Thymus (tissue), 14 donors: ENCODE data around the gene ASB15. TPM values are rescaled to one million over a fixed set of nuclear protein-coding genes. Genes with fewer than 3 reads are reported as not detected.
A peak's percentile ranks its signal among the peaks of the same experiment; 100 is the strongest.
"Not testable (repeated sequence)": the region's sequence is repeated elsewhere in the genome, so short reads cannot be mapped to it uniquely, and the experiment has no call there.

Experiments
- DNase-seq, 9 donors: peaks; one replicate each; pipeline ENCODE4 v3.0.0-alpha.2; 2013; ENCODE audit warnings: low spot score in 9 of 9, low read depth in 6 of 9, missing footprints in 1 of 9
- H3K27ac ChIP-seq, 2 donors: one replicate each; pipeline ENCODE4 v1.5.1; 2013; ENCODE audit warnings: control low read depth in 1 of 2, low read depth in 1 of 2, low read length in 1 of 2, mild to moderate bottlenecking in 1 of 2, moderate library complexity in 1 of 2
- H3K27me3 ChIP-seq, 2 donors: one replicate each; pipeline ENCODE4 v1.5.1; 2013; ENCODE audit warnings: low read length in 1 of 2; ENCODE audit not compliant: control insufficient read depth in 2 of 2, insufficient read depth in 1 of 2
- H3K36me3 ChIP-seq, 2 donors: one replicate each; pipeline ENCODE4 v1.5.1; 2013; ENCODE audit warnings: low read length in 1 of 2, mild to moderate bottlenecking in 1 of 2, moderate library complexity in 1 of 2; ENCODE audit not compliant: control insufficient read depth in 2 of 2, insufficient read depth in 2 of 2
- H3K4me1 ChIP-seq, 2 donors: one replicate each; pipeline ENCODE4 v1.5.1; 2013; ENCODE audit warnings: low read length in 2 of 2; ENCODE audit not compliant: control insufficient read depth in 2 of 2, insufficient read depth in 2 of 2
- H3K4me3 ChIP-seq, 2 donors: one replicate each; pipeline ENCODE4 v1.5.1; 2013; ENCODE audit warnings: low read length in 2 of 2, control low read depth in 1 of 2, mild to moderate bottlenecking in 1 of 2
- H3K9me3 ChIP-seq, 2 donors: one replicate each; pipeline ENCODE4 v1.5.1; 2013; ENCODE audit warnings: low read length in 1 of 2, mild to moderate bottlenecking in 1 of 2; ENCODE audit not compliant: control insufficient read depth in 2 of 2, insufficient read depth in 1 of 2
- WGBS: extraction: QIAGEN DNeasy Blood & Tissue Kit; methylation state at CpG from one replicate; pipeline ENCODE4 v1.1.7; 2013; 5-methylcytosine and 5-hydroxymethylcytosine counted together
- long read RNA-seq, 10 donors: transcript quantifications; one replicate each; lab custom pipeline, GENCODE V29; 2026
- polyA plus RNA-seq: library from polyadenylated mRNA; stranded (reverse); fragments of 200-250 nt; gene quantifications from one replicate; pipeline ENCODE4 v1.2.3, GENCODE V29; 2013
- total RNA-seq: library from RNA; stranded (reverse); fragments of 120-200 nt; gene quantifications from one replicate; pipeline ENCODE4 v1.2.4, GENCODE V29; 2013
- donor health status: healthy.

Gene ASB15
- not detected for total RNA-seq
- 0.05 TPM for polyA plus RNA-seq
- long read RNA-seq, donor 1 = 0 reads
- long read RNA-seq, donor 2 = 0 reads
- long read RNA-seq, donor 3 = 0 reads
- long read RNA-seq, donor 4 = 0 reads
- long read RNA-seq, donor 5 = 0 reads
- long read RNA-seq, donor 6 = 0 reads
- long read RNA-seq, donor 7 = 0 reads
- long read RNA-seq, donor 8 = 0 reads
- long read RNA-seq, donor 9 = 0 reads
- long read RNA-seq, donor 10 = 0 reads

DNA sequence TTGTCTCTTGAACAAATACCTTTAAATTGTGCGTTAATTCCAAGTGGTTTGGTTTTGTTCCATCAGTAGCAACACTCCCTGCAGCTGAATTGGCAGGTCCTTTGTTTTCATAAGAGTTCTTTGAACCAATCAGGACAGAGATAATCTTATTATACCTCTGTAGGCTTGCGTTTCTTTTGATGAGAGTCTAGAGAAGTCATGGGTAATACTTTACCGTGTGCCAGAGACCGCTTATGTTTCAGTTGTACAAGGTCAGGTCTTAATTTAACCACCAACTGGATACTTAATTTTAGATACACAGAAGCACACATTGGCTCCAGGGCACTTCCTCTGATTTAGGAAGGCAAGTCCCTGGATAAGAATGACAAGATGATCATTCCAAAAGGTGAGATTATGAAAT lies at the start of gene ASB15:
ASB15 (plus strand) TSS at position 292 of the 400 bp plus-strand sequence. CDS start 12,682 bp downstream, outside the sequence.
- no peak within 1 kb of the TSS for H3K27ac ChIP-seq
- H3K27me3 ChIP-seq = no peaks in the 10 kb centered on the region
- 95% methylated on average over 4 of the region's 4 CpGs for WGBS
- H3K36me3 ChIP-seq = no peaks in the 10 kb centered on the region
- H3K4me3 ChIP-seq = no peak within 1 kb of the TSS
- H3K9me3 ChIP-seq = no peaks in the 10 kb centered on the region
- no peaks in the 10 kb centered on the region for H3K4me1 ChIP-seq
- DNase-seq = no peak

- not testable (repeated sequence) for H3K27ac ChIP-seq, H3K9me3 ChIP-seq, H3K4me3 ChIP-seq, H3K27me3 ChIP-seq, DNase-seq, H3K4me1 ChIP-seq
- H3K36me3 ChIP-seq = peaks cover 8 to 30% of the 10 kb centered on the region in 2 donors
These were observed 49.5 kb upstream of the ASB15 start for GRCh38 chr7:123552134-123552533.

GRCh38 chr7:123552641-123553040 lies 49.0 kb upstream of the ASB15 start:
- WGBS = over 99% methylated on average over 2 of the region's 2 CpGs
- peaks cover 8 to 25% of the 10 kb centered on the region in 2 donors for H3K36me3 ChIP-seq
- peaks cover 5% of the 10 kb centered on the region in 2 donors for H3K4me1 ChIP-seq

DNA sequence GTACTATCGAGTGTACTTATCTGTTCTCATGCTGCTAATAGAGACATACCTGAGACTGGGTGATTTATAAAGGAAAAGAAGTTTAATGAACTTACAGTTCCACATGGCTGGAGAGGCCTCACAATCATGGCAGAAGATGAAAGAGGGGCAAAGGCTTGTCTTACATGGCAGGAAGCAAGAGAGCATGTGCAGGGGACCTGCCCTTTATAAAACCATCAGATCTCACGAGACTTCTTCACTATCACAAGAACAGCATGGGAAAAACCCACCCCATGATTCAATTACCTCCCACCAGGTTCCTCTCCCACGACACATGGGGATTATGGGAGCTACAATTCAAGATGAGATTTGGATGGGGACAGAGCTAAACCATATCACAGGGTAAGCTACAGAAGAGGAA lies 48.5 kb upstream of the ASB15 start:
- 94% methylated on average over 3 of the region's 3 CpGs for WGBS

More at GRCh38 chr7:123552641-123553040, 49.0 kb upstream of the ASB15 start:
- DNase-seq = no peak
- H3K27me3 ChIP-seq = no peaks in the 10 kb centered on the region
- H3K4me3 ChIP-seq = no peak overlapping the region
- no peak overlapping the region for H3K27ac ChIP-seq
- no peaks in the 10 kb centered on the region for H3K9me3 ChIP-seq

DNA sequence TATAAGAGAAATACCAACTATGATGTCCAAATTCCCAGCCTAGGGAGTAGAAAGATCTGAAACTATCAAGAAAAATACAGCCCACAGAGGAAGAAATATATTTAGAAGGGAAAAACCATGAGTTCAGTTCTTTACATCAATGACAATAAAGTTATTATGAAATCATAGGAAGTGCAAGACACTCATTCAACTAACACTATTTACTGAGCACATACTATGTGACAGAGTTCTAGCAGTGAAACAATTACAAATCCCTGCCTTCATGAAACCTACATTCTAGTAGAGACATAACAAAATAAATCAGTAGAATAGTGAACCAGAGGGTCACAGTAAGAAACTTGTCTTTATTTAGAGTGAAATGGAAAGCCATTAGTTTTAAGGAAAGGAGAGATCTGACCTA lies 46.1 kb upstream of the ASB15 start:
- Histone ChIP-seq H3K4me3 (no peak overlapping the region), H3K4me1 (peaks cover 5% of the 10 kb centered on the region in 2 donors), H3K27me3 (no peaks in the 10 kb centered on the region), H3K9me3 (no peaks in the 10 kb centered on the region), H3K27ac (no peak overlapping the region), H3K36me3 (peaks cover 4 to 12% of the 10 kb centered on the region in 2 donors)
- DNase-seq = no peak

More for the DNA sequence above, 48.5 kb upstream of the ASB15 start:
- Histone ChIP-seq H3K36me3 (peaks cover 8 to 25% of the 10 kb centered on the region in 2 donors), H3K27me3 (no peaks in the 10 kb centered on the region), H3K4me1 (peaks cover 5% of the 10 kb centered on the region in 2 donors), H3K9me3 (no peaks in the 10 kb centered on the region), H3K4me3 (no peak overlapping the region), H3K27ac (no peak overlapping the region)
- no peak for DNase-seq

DNA sequence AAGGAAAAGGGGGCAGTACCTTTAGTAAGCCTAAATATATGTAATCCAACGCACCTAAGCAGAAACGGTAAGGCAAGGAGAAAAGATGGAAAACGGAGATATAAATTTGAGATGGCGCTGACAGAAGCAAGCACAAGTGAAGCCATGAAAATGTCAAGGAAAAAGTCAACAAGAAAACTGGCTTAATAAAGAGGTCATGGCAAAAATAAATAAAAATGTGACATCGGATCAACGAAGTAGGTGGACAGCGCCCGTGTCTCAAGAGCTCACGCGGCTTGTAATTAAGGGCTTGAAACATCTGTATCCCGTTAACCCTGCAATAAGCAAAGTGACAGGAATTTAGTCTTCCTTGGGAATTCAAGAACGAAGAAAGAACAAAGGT lies 44.6 kb upstream of the ASB15 start:
- no peaks in the 10 kb centered on the region for H3K27me3 ChIP-seq

GRCh38 chr7:123557398-123558288 lies 44.0 kb upstream of the ASB15 start, which contains the start of gene NDUFA5:
Gene NDUFA5, minus strand, starts transcription at chr7:123557818. Its CDS starts 23 bp downstream, at chr7:123557795.
- Histone ChIP-seq H3K27ac (peak within 1 kb of the TSS; percentile 86), H3K4me3 (peak within 1 kb of the TSS; percentile 75 to 100), H3K9me3 (no peaks in the 10 kb centered on the region), H3K27me3 (no peaks in the 10 kb centered on the region), H3K4me1 (peaks cover 5 to 10% of the 10 kb centered on the region in 2 donors), H3K36me3 (peaks cover 2 to 10% of the 10 kb centered on the region in 2 donors)
- DNase-seq = peak; percentile 95 to 99 (median 98)
- 1% methylated on average over 40 of the region's 40 CpGs for WGBS

More for the DNA sequence above, 44.6 kb upstream of the ASB15 start:
- WGBS = 4% methylated on average over 12 of the region's 12 CpGs
- Histone ChIP-seq H3K36me3 (peaks cover 4 to 12% of the 10 kb centered on the region in 2 donors), H3K9me3 (no peaks in the 10 kb centered on the region), H3K4me1 (peaks cover 5% of the 10 kb centered on the region in 2 donors), H3K4me3 (peak overlapping the region; percentile 75 to 100), H3K27ac (peak overlapping the region in 1 of 2 donors; percentile 86)
- peak in 1 of 9 donors; percentile 4 for DNase-seq

- no peak for DNase-seq
- Histone ChIP-seq H3K36me3 (peaks cover 0 to 3% of the 10 kb centered on the region in 2 donors), H3K9me3 (no peaks in the 10 kb centered on the region), H3K4me1 (peaks cover 5 to 16% of the 10 kb centered on the region in 2 donors), H3K27ac (peak overlapping the region; percentile 83 to 84), H3K27me3 (no peaks in the 10 kb centered on the region), H3K4me3 (peak overlapping the region; percentile 75 to 100)
- 74% methylated on average over 4 of the region's 4 CpGs for WGBS
These were observed 43.2 kb upstream of the ASB15 start for GRCh38 chr7:123558289-123558874.

- DNase-seq = peak in 1 of 9 donors; percentile 15
- no peak overlapping the region for H3K4me3 ChIP-seq
- H3K27ac ChIP-seq = no peak overlapping the region
- no peaks in the 10 kb centered on the region for H3K36me3 ChIP-seq
- no peaks in the 10 kb centered on the region for H3K27me3 ChIP-seq
- peaks cover 0 to 12% of the 10 kb centered on the region in 2 donors for H3K4me1 ChIP-seq
- H3K9me3 ChIP-seq = no peaks in the 10 kb centered on the region
These were observed 39.5 kb upstream of the ASB15 start for GRCh38 chr7:123562121-123562520.
